BJ (cell line): ENCODE results near the gene IMPDH2. TPM values are rescaled to one million over a fixed set of nuclear protein-coding genes. Genes with fewer than 3 reads are reported as not detected.

ENCODE experiments used
- CTCF ChIA-PET: fragments of 350-600 bp; formaldehyde crosslinking; extraction: SDS; loops from one replicate; lab custom pipeline; 2021; ENCODE audit warnings: antibody characterized with exemption, inconsistent platforms; lab: Yijun Ruan, JAX
- POLR2A ChIA-PET: fragments of 300-600 bp; sonication (Branson Sonifier 250); formaldehyde crosslinking; extraction: SDS; loops from one replicate; lab custom pipeline; 2021; ENCODE audit warnings: antibody characterized with exemption; lab: Charles Lee
- DNase-seq: peaks from one replicate; pipeline ENCODE4 v3.0.0-alpha.2; 2011; ENCODE audit warnings: low read depth
- H3K27me3 ChIP-seq: 2 replicates; pipeline ENCODE4 v1.6.0; 2011; ENCODE audit warnings: low read length; ENCODE audit not compliant: control insufficient read depth, insufficient read depth
- H3K36me3 ChIP-seq: 2 replicates; pipeline ENCODE4 v1.5.1; 2011; ENCODE audit warnings: low read length; ENCODE audit not compliant: control insufficient read depth, insufficient read depth
- H3K4me3 ChIP-seq: 2 replicates; pipeline ENCODE4 v1.5.1; 2011; ENCODE audit warnings: low read depth, mild to moderate bottlenecking, control low read depth, low read length
- CTCF ChIP-seq: IDR thresholded peaks from 2 replicates; pipeline ENCODE4 v1.5.1; 2011; ENCODE audit warnings: low read depth, mild to moderate bottlenecking, control low read depth, inconsistent platforms, low read length, moderate library complexity; ENCODE audit not compliant: insufficient read depth
- polyA plus RNA-seq: library from polyadenylated mRNA; depleted of rRNA; stranded (reverse); fragments of >200 nt; gene quantifications from 2 replicates; pipeline ENCODE4 v1.2.3, GENCODE V29; 2011

IMPDH2 gene
- polyA plus RNA-seq, 1 experiment: 395 TPM

- CTCF ChIA-PET: no interaction called here
- H3K4me3 ChIP-seq: no peak overlapping the region
- no peaks in the 10 kb centered on the region for H3K27me3 ChIP-seq
- H3K36me3 ChIP-seq: peaks cover 21% of the 10 kb centered on the region
- no peak for TF ChIP-seq CTCF
- no peak for DNase-seq
- POLR2A ChIA-PET: no interaction called here
These were observed 25.2 kb upstream of the IMPDH2 start for GRCh38 chr3:49054344-49054862.

DNA sequence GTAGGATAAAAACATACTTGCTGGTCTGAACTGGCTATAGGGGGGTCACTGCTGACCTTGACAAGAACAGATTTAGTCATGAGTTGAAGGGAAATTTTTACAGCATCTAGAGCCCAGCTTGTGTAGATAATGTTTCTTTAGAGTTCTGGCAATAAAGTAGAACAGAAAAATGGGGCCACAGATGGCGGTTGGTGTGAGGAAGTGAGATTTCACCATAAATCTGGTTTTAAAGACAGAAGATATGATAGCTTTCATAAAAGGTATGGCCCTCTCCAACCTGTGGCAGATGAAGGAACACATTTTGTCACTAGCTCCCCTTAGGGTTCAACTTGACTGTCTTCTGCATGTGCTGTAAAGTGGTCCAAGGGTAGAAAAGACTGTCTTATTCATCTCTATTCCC, 24.3 kb upstream of the IMPDH2 start:
- DNase-seq: no peak
- TF ChIP-seq CTCF: no peak
- CTCF ChIA-PET: no interaction called here
- Histone ChIP-seq H3K4me3 (no peak overlapping the region), H3K27me3 (no peaks in the 10 kb centered on the region), H3K36me3 (peaks cover 21% of the 10 kb centered on the region)
- POLR2A ChIA-PET: no interaction called here

- DNase-seq: no peak
- POLR2A ChIA-PET: no interaction called here
- TF ChIP-seq CTCF: no peak
- no peak overlapping the region for H3K4me3 ChIP-seq
- no peaks in the 10 kb centered on the region for H3K27me3 ChIP-seq
- peaks cover 26% of the 10 kb centered on the region for H3K36me3 ChIP-seq
- CTCF ChIA-PET: interaction anchor here (1.0 kb wide), 1 partner anchor 61 kb away, joined by 3 read pairs; no protein-coding TSS in a partner anchor
These were observed 6.1 kb upstream of the IMPDH2 start for GRCh38 chr3:49035281-49035680.

DNA sequence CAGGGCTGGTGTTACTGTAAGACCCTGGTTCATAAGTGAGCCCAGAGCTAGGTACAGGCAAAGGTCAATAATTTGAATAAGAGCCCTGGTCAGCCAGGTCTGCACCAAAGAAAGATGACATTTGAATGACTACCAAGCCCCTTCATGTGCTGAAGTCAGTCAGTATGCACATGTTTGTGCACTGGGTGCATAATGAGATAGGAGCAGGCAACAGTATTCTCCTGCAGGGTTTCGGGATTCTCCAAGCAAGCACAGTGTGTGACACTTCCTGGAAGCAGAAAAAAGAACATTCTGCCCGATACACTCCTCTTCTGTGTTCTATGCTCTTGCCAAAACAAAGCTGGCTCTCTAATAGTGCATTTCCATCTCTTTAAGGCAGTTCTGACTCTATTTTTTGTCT, 5.5 kb upstream of the IMPDH2 start:
- TF ChIP-seq CTCF: no peak
- no peak for DNase-seq
- H3K36me3 ChIP-seq: peaks cover 28% of the 10 kb centered on the region
- ChIA-PET CTCF (interaction anchor here (1.0 kb wide), 1 partner anchor 61 kb away, joined by 3 read pairs; no protein-coding TSS in a partner anchor), POLR2A (no interaction called here)
- H3K27me3 ChIP-seq: no peaks in the 10 kb centered on the region
- no peak overlapping the region for H3K4me3 ChIP-seq

DNA sequence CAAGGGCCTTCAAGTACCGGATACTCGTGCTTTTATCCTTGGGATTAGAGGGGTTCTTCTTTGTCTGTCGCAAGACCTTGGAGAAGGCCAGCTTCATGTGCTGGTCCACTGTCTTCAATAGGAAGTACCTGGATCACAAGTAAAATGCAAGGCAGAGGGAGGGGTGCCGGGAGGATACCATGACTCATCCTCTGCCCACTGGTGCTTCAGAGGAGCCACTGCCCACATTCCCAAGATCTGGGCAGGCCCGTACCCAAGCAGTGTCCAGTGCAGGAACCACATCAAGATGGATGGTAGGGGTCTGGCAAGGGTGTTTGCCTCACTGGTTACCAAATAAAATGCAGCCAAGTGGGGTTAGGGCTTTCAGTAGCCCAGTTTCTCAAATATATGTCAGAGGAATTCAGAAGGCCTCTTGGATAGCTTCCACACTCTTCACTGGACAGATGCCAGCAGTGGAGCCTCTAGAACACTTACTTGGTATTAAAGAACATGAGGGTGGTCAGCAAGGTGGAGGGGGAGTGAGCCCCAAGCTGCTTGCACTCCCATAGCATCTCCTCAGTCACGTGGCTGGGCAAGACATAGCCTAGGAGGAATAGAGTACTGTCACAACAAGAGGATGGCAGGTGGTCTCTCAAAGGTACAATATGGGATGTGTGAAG, 3.6 kb upstream of the IMPDH2 start:
- Histone ChIP-seq H3K27me3 (no peaks in the 10 kb centered on the region), H3K36me3 (peaks cover 27% of the 10 kb centered on the region), H3K4me3 (no peak overlapping the region)
- ChIA-PET POLR2A (no interaction called here), CTCF (interaction anchor here (0.9 to 1.7 kb wide), 2 partner anchors 11 to 96 kb away, joined by 3 to 10 read pairs; partner anchors contain the start of gene NDUFAF3)
- no peak for DNase-seq
- no peak for TF ChIP-seq CTCF
